Measurements from ENCODE around the gene ALDH18A1.

Gene ALDH18A1

GRCh38 chr10:95565336-95565735 is 91.2 kb downstream of the ALDH18A1 start:
- no peak for ATAC-seq (replicated peaks)
- no peaks in the 10 kb centered on the region for H3K9me3 Mint-ChIP-seq
- H3K4me3 Mint-ChIP-seq, result no peak overlapping the region
- peaks cover 7% of the 10 kb centered on the region for H3K36me3 Mint-ChIP-seq (ENCODE audit: insufficient read depth)
- H3K27me3 Mint-ChIP-seq, result no peaks in the 10 kb centered on the region
- H3K27ac Mint-ChIP-seq, result no peak overlapping the region
- H3K4me1 Mint-ChIP-seq (ENCODE audit: low read depth in 2 of 2), result peaks cover 2 to 5% of the 10 kb centered on the region in 2 donors
- DNase-seq, result no peak

GRCh38 chr10:95564291-95564690 is 92.2 kb downstream of the ALDH18A1 start:
- H3K4me3 Mint-ChIP-seq, result no peak overlapping the region
- no peaks in the 10 kb centered on the region for H3K9me3 Mint-ChIP-seq
- peaks cover 6 to 13% of the 10 kb centered on the region in 2 donors for H3K4me1 Mint-ChIP-seq (ENCODE audit: low read depth in 2 of 2)
- no peaks in the 10 kb centered on the region for H3K27me3 Mint-ChIP-seq
- H3K27ac Mint-ChIP-seq, result no peak overlapping the region
- no peak for DNase-seq
- ATAC-seq (replicated peaks), result no peak
- H3K36me3 Mint-ChIP-seq (ENCODE audit: insufficient read depth), result peaks cover 7% of the 10 kb centered on the region

GRCh38 chr10:95562341-95562965 is 94.1 kb downstream of the ALDH18A1 start:
- Mint-ChIP-seq H3K4me3 (peak overlapping the region in 1 of 2 donors; percentile 96), H3K27ac (no peak overlapping the region), H3K36me3 (ENCODE audit: insufficient read depth) (peaks cover 7% of the 10 kb centered on the region), H3K27me3 (peaks cover 0 to 11% of the 10 kb centered on the region in 2 donors), H3K9me3 (no peaks in the 10 kb centered on the region), H3K4me1 (ENCODE audit: low read depth in 2 of 2) (peaks cover 6 to 13% of the 10 kb centered on the region in 2 donors)
- no peak for ATAC-seq (replicated peaks)
- DNase-seq, result no peak

GRCh38 chr10:95561864-95562177 is 94.7 kb downstream of the ALDH18A1 start:
- Mint-ChIP-seq H3K9me3 (no peaks in the 10 kb centered on the region), H3K27me3 (peaks cover 0 to 11% of the 10 kb centered on the region in 2 donors), H3K27ac (no peak overlapping the region), H3K36me3 (ENCODE audit: insufficient read depth) (peaks cover 7% of the 10 kb centered on the region), H3K4me1 (ENCODE audit: low read depth in 2 of 2) (peaks cover 6 to 13% of the 10 kb centered on the region in 2 donors), H3K4me3 (peak overlapping the region; percentile 91 to 96)
- ATAC-seq (replicated peaks) (no peak), DNase-seq (no peak)

- Mint-ChIP-seq H3K4me3 (peak within 1 kb of the TSS; percentile 91 to 96), H3K36me3 (ENCODE audit: insufficient read depth) (peaks cover 7% of the 10 kb centered on the region), H3K27ac (peak within 1 kb of the TSS; percentile 85 to 88), H3K9me3 (no peaks in the 10 kb centered on the region), H3K4me1 (ENCODE audit: low read depth in 2 of 2) (peaks cover 6 to 13% of the 10 kb centered on the region in 2 donors), H3K27me3 (peaks cover 0 to 11% of the 10 kb centered on the region in 2 donors)
- peak; percentile 84 to 88 (median 85) for DNase-seq
- peak; percentile 96 for ATAC-seq (replicated peaks)
Measured at GRCh38 chr10:95561177-95561863, 95.2 kb downstream of the ALDH18A1 start, which contains the start of gene SORBS1. SORBS1 (minus strand) TSS chr10:95561371; CDS start chr10:95441135, 120,236 bp downstream.

GRCh38 chr10:95560278-95561176 is 96.0 kb downstream of the ALDH18A1 start:
- DNase-seq (peak; percentile 30 to 39 (median 36)), ATAC-seq (replicated peaks) (peak; percentile 42)
- Mint-ChIP-seq H3K27me3 (peaks cover 0 to 11% of the 10 kb centered on the region in 2 donors), H3K9me3 (no peaks in the 10 kb centered on the region), H3K36me3 (ENCODE audit: insufficient read depth) (peaks cover 7% of the 10 kb centered on the region), H3K27ac (peak overlapping the region; percentile 85 to 88), H3K4me3 (peak overlapping the region; percentile 91 to 96), H3K4me1 (ENCODE audit: low read depth in 2 of 2) (peaks cover 6 to 13% of the 10 kb centered on the region in 2 donors)

- peaks cover 0 to 11% of the 10 kb centered on the region in 2 donors for H3K27me3 Mint-ChIP-seq
- H3K4me3 Mint-ChIP-seq, result peak overlapping the region; percentile 91 to 96
- H3K36me3 Mint-ChIP-seq (ENCODE audit: insufficient read depth), result peaks cover 7% of the 10 kb centered on the region
- no peaks in the 10 kb centered on the region for H3K9me3 Mint-ChIP-seq
- no peak for ATAC-seq (replicated peaks)
- no peak for DNase-seq
- peaks cover 6 to 13% of the 10 kb centered on the region in 2 donors for H3K4me1 Mint-ChIP-seq (ENCODE audit: low read depth in 2 of 2)
- H3K27ac Mint-ChIP-seq, result peak overlapping the region in 1 of 2 donors; percentile 88
Measured at GRCh38 chr10:95559896-95560277, 96.6 kb downstream of the ALDH18A1 start.

- H3K27me3 Mint-ChIP-seq, result peaks cover 0 to 11% of the 10 kb centered on the region in 2 donors
- peaks cover 6 to 13% of the 10 kb centered on the region in 2 donors for H3K4me1 Mint-ChIP-seq (ENCODE audit: low read depth in 2 of 2)
- no peak for DNase-seq
- no peak for ATAC-seq (replicated peaks)
- no peaks in the 10 kb centered on the region for H3K9me3 Mint-ChIP-seq
- H3K27ac Mint-ChIP-seq, result peak overlapping the region in 1 of 2 donors; percentile 52
- peak overlapping the region; percentile 91 to 96 for H3K4me3 Mint-ChIP-seq
- peaks cover 7% of the 10 kb centered on the region for H3K36me3 Mint-ChIP-seq (ENCODE audit: insufficient read depth)
Measured at GRCh38 chr10:95559471-95559870, 97.0 kb downstream of the ALDH18A1 start.

GRCh38 chr10:95558593-95559320 is 97.8 kb downstream of the ALDH18A1 start:
- Mint-ChIP-seq H3K27ac (peak overlapping the region in 1 of 2 donors; percentile 52), H3K4me1 (ENCODE audit: low read depth in 2 of 2) (peaks cover 6 to 13% of the 10 kb centered on the region in 2 donors), H3K4me3 (peak overlapping the region; percentile 14 to 91), H3K36me3 (ENCODE audit: insufficient read depth) (peaks cover 7% of the 10 kb centered on the region), H3K9me3 (no peaks in the 10 kb centered on the region), H3K27me3 (peaks cover 0 to 11% of the 10 kb centered on the region in 2 donors)
- DNase-seq (no peak), ATAC-seq (replicated peaks) (no peak)

GRCh38 chr10:95556994-95557767 is 99.3 kb downstream of the ALDH18A1 start:
- Mint-ChIP-seq H3K36me3 (ENCODE audit: insufficient read depth) (peaks cover 7% of the 10 kb centered on the region), H3K27me3 (peaks cover 0 to 11% of the 10 kb centered on the region in 2 donors), H3K9me3 (no peaks in the 10 kb centered on the region), H3K4me3 (no peak overlapping the region), H3K27ac (no peak overlapping the region), H3K4me1 (ENCODE audit: low read depth in 2 of 2) (peaks cover 6 to 13% of the 10 kb centered on the region in 2 donors)
- DNase-seq (no peak), ATAC-seq (replicated peaks) (no peak)

All from effector memory CD8-positive, alpha-beta T cell (primary cell).